Kidney glomerular epithelial cell (primary cell): Measurements from ENCODE around the gene GFAP.

ENCODE experiments used
- DNase-seq: peaks from one replicate; lab custom pipeline; 2025; lab: John Stamatoyannopoulos, UW

The GFAP gene

GRCh38 chr17:44931376-44931775 lies 16.1 kb upstream of the GFAP start:
- DNase-seq = no peak

DNA sequence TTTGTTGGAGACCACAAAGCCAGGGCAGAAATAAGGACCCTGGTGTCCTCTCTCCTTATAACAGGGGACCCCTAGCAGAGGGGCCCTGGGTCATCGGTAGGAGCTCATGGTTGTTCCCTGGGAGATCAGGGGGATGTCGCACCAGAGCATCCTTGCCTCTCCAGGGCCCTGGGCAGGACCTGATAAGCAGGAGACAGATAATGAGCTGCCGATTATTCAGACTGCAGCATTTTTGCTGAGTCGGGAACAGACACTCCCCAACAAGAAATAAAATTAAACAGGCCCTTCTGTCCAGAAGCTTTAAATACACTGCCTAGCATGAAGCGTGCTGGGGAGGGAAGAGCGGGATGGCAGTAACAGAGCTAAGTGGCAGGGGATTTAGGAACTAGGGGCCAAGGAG lies 15.4 kb upstream of the GFAP start:
- no peak for DNase-seq

DNA sequence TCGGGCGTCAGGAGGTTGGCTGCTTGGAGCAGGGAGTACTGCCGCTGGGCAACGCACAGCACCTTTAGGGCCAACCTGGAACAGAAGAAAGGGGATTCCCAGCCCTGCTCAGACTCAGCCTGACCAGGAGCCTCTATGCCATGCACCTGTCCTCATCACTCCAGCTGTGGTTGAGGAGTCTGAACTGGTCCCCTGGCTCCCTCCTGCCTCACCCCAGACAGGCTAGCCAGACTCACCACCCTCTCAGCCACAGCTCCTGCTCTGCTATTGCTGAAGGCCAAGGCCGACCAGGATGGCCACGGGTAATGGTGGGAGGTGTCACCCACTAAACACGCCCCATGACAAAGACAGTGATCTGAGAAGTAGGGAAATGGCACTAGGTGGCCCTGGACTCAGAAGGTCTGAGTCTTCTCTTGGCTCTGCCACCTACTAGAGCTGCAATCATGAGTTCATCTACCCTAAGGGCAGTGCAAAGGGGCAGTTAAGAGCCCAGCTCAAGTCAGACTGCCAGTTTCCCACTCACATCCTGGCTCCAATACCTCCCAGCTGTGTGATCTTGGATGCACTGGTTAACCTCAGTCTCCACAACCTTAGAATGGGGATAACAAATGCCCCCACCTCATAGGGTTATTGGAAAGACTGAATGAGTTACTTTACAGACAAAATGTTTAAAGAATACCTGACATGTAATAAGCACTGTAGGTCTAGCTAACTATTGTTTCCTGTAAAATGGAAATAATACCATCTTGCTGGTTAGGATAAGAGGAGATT lies 13.8 kb upstream of the GFAP start:
- DNase-seq = no peak

DNA sequence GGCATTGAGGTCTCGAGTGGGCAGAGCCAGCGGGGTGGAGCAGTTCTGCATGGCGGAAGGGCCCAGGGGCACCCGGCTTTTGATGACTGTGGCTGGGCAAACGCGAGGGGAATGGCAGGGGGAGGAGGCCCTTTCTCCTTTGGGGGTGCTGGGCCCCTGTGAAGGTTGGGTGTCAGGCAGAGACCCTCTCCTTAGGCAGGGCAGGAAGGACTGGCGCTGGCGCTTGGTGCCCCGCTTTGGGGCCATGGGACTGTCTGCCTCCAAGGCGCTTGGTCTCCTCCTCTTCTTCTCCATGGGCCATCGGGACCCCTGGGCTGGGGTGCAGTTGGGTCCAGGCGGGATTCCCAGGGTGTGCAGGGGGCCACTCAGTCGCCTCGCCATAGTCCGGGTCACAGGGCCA lies 12.8 kb upstream of the GFAP start:
- no peak for DNase-seq

GRCh38 chr17:44927696-44928095 lies 12.4 kb upstream of the GFAP start:
- DNase-seq = no peak

DNA sequence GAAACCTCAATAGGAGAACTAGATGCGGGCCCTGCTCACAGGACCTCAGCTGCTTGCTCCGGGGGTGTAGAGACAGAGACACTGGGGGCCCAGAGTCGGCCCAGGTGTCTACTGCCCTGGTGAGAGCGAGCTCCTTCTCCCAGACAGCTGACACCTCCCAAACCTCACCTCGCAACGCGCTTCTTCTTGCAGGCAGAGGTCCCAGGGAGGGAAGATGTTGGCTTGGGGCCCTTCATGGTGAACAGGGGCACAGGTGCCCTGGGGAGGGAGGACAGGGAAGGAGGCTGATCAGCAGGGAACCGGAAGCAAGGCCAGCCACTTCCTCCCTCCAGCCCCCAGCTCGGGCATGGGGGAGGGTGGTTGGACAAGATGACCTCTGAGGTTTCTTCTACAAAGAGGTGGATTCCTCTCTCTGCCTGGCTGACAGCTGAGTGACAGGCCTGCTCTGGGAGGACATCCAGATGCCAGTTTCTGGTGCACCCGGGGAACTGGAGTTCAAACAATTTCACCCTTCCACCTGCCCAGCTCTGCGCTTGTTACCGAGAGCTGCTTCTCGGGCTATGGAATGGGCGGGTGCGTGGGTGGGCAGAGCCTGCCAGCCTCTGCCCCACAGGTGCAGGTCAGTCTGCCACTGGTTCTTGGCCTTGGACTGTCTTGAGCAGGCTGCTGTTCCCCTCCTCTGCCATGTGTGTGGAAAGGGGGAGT lies 11.7 kb upstream of the GFAP start:
- no peak for DNase-seq

DNA sequence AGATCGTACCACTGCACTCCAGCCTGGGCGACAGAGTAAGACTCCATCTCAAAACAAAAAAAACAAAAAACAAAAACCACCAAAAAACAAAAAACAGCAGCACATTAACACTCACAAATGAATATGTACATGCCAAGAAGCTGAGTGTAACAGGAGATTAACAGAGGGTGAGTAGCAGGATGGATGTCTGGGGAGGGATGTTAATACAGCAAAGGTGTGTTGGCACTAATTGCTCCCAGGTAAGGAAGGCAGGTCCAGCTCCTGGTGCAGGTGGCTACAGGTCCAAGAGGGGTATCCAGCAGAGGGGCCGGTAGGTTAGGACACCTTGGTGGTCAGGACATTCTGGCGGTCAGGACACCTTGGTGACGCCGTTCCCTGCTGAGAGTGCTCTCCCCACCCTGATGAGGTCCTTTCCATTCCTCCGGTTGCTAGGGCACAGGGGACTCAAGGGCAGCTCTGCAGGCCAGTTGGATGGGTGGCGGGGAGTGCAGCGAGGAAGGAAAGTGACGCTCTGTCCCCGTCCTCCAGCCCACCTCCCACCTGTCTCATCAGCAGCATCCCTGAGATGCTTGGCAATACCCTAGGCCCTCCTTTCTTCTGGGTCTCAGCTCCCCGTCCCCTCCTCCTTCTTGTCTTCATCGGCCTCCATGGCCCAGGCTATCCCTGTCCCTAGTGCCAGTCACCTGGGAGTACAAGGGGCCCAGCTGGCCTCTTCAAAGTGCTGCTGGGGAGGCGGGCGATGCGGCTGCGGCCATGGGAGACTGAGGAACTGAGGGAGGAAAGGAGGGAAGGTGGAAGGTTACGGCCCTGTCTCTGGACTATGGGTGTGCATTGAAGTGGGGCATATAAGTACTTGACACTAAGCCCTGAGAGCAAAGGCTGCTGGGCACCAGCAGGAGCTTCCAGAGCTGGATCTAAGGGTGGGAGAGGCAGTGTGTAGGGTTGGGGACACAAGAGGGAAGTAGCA lies 10.7 kb upstream of the GFAP start:
- no peak for DNase-seq

DNA sequence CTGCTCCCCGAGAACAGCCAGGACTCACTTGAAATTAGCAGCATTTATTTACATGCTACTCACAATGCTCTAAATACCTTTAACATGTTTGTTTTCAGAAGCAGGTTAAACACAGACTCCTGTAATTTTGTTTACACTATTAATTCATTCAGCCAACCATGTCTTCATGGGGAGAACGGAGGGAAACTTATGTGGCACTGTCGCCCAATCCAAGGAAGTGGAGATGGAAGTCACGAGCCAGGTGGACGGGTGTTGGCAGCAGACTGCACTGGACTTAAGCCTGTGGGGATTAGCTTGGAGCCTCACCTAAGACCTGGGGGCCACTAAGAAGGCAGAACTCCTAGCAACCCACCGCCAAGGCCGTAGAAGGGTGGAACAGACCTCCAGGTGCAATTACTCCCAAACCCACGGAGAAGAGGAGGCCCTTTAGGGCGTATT lies 8.8 kb upstream of the GFAP start:
- no peak for DNase-seq

GRCh38 chr17:44922746-44923470 lies 7.6 kb upstream of the GFAP start:
- no peak for DNase-seq

GRCh38 chr17:44922136-44922535 lies 6.8 kb upstream of the GFAP start:
- no peak for DNase-seq

- no peak for DNase-seq
Observed at GRCh38 chr17:44921122-44921882, 6.0 kb upstream of the GFAP start.

GRCh38 chr17:44920565-44920940 lies 5.3 kb upstream of the GFAP start:
- DNase-seq = no peak

DNA sequence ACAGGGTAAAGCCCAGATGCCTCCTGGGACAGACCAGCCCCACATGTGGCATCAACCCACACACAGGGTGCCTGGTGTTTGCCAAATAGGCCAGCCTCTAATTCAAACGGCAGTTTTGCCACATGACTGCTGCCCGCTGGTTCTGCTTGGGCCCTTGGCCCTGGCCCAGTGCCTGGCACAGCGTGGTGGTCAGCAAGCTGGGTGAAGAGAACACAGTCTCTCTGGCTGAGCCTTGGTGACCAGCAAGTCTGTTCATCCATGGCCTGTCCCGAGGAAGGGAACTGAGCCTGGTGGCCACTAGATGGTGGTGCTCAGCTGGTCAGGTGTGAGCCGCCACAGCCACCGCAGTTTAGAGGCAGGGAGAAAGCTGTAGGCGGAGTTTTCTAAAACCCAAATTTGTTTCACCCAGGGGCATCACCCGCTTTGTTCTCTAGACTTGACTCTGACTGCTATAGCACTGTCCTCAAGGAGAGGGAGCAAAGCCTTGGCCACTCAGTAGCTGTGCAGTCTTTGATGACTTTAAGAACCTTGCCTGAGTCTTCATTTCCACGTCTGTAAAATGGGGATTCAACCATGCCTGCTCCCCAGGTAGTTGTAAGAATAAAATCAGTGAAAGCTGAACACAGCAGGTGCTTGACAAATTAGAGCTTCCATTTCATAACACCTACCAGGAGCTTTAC lies 4.7 kb upstream of the GFAP start:
- DNase-seq = peak; percentile 62

GRCh38 chr17:44919411-44919810 lies 4.1 kb upstream of the GFAP start:
- DNase-seq = no peak

DNA sequence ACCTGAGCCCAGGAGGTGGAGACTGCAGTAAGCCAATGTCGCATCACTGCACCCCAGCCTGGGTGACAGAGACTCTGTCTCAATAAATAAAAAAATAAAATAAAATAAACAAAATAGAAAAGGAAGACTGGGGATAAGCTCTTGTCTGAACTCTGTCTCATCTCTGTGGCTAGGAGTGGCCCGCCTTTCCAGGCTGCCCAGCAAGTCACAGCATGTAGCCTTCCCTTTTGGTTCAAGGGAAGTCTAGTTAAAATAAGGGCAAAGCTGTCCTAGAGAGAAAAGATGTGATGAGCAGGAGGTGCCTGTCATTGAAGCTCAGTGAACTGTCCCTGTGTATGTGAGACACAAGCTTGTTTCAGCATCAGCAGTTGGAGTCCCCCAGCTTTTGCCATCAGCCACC lies 2.7 kb upstream of the GFAP start:
- no peak for DNase-seq

GRCh38 chr17:44917456-44917855 lies 2.2 kb upstream of the GFAP start:
- no peak for DNase-seq

DNA sequence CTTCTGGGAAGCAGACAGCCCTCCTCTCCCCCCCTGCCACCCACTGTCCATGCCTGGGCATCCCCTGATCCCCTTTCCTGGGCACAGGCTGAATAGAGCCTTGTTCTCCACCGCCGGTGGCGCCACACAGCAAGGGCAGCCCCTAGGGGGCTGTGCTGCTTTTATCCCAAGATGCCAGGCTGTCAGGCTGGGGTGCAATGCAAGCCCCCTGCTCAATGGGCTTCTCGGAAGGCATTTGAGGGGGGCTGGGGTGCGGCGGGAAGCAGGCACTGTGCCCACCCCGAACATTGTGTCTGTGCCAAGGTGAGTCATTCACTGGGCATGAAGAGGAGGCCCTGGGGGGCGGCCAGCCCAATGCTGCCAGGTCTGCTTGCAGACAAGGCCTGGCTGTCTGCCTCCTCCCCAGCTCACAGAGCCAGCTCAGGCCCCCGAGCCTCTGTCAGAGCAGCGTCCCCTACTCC lies 1.5 kb upstream of the GFAP start:
- DNase-seq = peak; percentile 33

- DNase-seq = peak; percentile 4
Observed at GRCh38 chr17:44915862-44916780, 821 bp upstream of the GFAP start.

GRCh38 chr17:44914698-44915271 lies 515 bp downstream of the GFAP start:
- DNase-seq = no peak
